IPS DF 6.9 (cell line): ENCODE measurements around the gene FKBP2.

Experiments
- DNase-seq: peaks from one replicate; pipeline ENCODE4 v3.0.0-alpha.2; 2013; ENCODE audit warnings: low read depth, low spot score
- H3K27ac ChIP-seq: one replicate; pipeline ENCODE4 v1.5.1; 2013; ENCODE audit warnings: low read length, control low read depth
- H3K27me3 ChIP-seq: 2 replicates; pipeline ENCODE4 v1.6.1; 2013; ENCODE audit warnings: mild to moderate bottlenecking, low read length; ENCODE audit not compliant: control insufficient read depth, insufficient read depth
- H3K36me3 ChIP-seq: 2 replicates; pipeline ENCODE4 v1.6.1; 2013; ENCODE audit warnings: low read length; ENCODE audit not compliant: control insufficient read depth, insufficient read depth
- H3K4me1 ChIP-seq: 2 replicates; pipeline ENCODE4 v1.6.1; 2013; ENCODE audit warnings: low read length; ENCODE audit not compliant: control insufficient read depth, insufficient read depth
- H3K4me3 ChIP-seq: 2 replicates; pipeline ENCODE4 v1.5.1; 2013; ENCODE audit warnings: mild to moderate bottlenecking, low read length
- H3K9me3 ChIP-seq: 2 replicates; pipeline ENCODE4 v1.6.1; 2013; ENCODE audit warnings: low read length, inconsistent platforms; ENCODE audit not compliant: control insufficient read depth, insufficient read depth
- WGBS: extraction: QIAGEN DNeasy Blood & Tissue Kit; methylation state at CpG from one replicate; pipeline ENCODE4 v1.1.7; 2013; ENCODE audit warnings: mixed read lengths, missing lambda C conversion rate; ENCODE audit not compliant: insufficient read length, insufficient coverage; 5-methylcytosine and 5-hydroxymethylcytosine counted together

FKBP2 gene

GRCh38 chr11:64249563-64250414 is 8.9 kb downstream of the FKBP2 start:
- Histone ChIP-seq H3K36me3 (peaks cover 9% of the 10 kb centered on the region), H3K9me3 (no peaks in the 10 kb centered on the region), H3K27me3 (no peaks in the 10 kb centered on the region), H3K4me1 (peaks cover 20% of the 10 kb centered on the region), H3K4me3 (no peak overlapping the region), H3K27ac (peak overlapping the region; percentile 36)
- DNase-seq = no peak
- no CpG with 5 or more reads among the region's 8 CpGs for WGBS

- H3K27ac ChIP-seq = no peak overlapping the region
- WGBS = no CpG with 5 or more reads among the region's 13 CpGs
- no peaks in the 10 kb centered on the region for H3K27me3 ChIP-seq
- DNase-seq = no peak
- H3K9me3 ChIP-seq = no peaks in the 10 kb centered on the region
- H3K4me3 ChIP-seq = peak overlapping the region; percentile 50; the same call in 1 of the 2 replicates
- H3K4me1 ChIP-seq = peaks cover 17% of the 10 kb centered on the region
- peaks cover 12% of the 10 kb centered on the region for H3K36me3 ChIP-seq
Observed at GRCh38 chr11:64250415-64251015, 9.6 kb downstream of the FKBP2 start.

DNA sequence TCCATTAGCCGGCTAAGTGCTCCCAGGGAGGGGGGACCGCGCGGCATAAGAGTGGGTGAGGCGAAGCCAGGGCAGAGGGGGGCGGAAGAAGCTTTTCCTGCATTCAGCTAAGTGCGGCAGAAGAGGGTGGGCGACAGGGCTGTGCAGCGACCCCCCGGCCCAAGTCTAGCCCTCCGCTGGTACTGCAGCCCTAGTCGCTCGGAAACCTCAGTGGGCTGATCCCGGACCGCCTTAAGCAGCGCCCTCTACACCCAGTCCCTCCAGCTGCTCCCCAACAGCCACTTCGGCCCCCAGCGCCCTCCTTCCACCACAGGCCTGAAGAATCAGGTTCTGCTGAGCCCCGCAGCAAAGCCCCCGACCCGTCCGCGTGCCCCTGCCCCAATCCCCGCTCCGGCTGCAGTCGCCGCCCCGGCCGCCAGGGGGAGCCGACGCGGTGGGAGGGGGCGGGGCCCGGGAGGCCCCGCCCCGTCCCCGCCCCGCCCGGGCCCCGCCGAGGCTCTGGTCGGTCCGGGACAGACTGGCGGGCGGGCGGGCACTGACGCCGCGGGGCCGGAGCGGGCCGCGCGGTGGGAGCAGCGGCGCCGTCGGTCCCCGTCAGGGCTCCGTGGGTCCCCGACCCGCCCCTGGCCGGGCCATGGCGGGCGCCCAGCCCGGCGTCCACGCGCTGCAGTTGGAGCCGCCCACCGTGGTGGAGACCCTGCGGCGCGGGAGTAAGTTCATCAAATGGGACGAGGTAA is 10.3 kb downstream of the FKBP2 start, which contains the start of gene PLCB3:
Gene PLCB3 (plus strand): TSS at position 515 of the 737 bp plus-strand sequence. CDS start 120 bp downstream, at position 635.
- no CpG with 5 or more reads among the region's 75 CpGs for WGBS
- H3K27ac ChIP-seq = no peak within 1 kb of the TSS
- peaks cover 17% of the 10 kb centered on the region for H3K4me1 ChIP-seq
- H3K36me3 ChIP-seq = peaks cover 19% of the 10 kb centered on the region
- H3K27me3 ChIP-seq = no peaks in the 10 kb centered on the region
- H3K4me3 ChIP-seq = peak within 1 kb of the TSS; percentile 84; the same call in 1 of the 2 replicates
- H3K9me3 ChIP-seq = no peaks in the 10 kb centered on the region
- no peak for DNase-seq

- peak overlapping the region; percentile 84; the same call in 1 of the 2 replicates for H3K4me3 ChIP-seq
- peaks cover 24% of the 10 kb centered on the region for H3K36me3 ChIP-seq
- H3K9me3 ChIP-seq = no peaks in the 10 kb centered on the region
- peaks cover 17% of the 10 kb centered on the region for H3K4me1 ChIP-seq
- H3K27me3 ChIP-seq = no peaks in the 10 kb centered on the region
- DNase-seq = no peak
- H3K27ac ChIP-seq = no peak overlapping the region
- no CpG with 5 or more reads among the region's 18 CpGs for WGBS
Observed at GRCh38 chr11:64251753-64252002, 10.8 kb downstream of the FKBP2 start.

DNA sequence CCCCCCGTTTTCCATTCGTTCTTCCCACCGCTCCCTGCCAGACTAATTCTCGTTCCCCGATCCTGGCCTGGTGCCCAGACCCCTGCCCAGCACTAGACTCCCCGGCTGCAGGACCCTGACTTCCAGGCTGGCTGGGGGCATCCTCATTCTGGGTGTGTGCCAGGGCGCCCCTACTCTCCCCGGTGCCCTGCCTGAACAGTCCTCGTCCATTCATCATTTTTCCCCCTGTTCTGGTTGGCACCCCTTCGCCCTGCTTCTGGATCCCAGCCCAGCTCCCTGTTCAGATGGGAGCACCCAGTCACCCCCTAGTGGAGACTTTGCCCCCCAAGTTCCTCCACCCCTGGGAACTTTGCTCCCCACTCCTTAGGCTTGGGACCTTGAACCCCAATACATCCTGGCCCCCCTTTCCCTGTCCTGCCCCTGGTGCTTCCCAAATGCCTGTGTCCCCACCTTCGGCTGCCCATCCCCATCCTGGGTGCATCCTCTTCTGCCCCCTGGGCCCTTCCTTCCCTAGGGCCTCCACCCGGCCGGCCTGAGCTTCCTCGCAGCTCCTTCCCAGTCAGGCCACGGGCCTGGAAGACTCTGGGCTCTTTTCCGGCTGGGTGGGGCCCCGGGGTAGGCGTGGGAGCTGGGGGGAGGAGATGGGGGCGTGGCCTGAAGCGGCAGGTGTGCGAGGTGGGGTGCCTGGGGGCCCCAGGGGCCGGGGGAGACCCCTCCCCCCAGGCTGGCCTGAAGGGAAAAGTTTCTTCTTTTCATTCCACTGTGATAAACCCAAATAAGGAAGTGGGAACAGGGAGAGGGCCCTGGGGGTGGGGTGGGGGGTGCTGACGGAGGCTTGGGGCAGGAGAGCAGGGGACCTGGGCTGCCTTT is 11.3 kb downstream of the FKBP2 start:
- H3K36me3 ChIP-seq = peaks cover 25% of the 10 kb centered on the region
- peak overlapping the region; percentile 84; the same call in 1 of the 2 replicates for H3K4me3 ChIP-seq
- H3K27me3 ChIP-seq = no peaks in the 10 kb centered on the region
- DNase-seq = no peak
- H3K9me3 ChIP-seq = no peaks in the 10 kb centered on the region
- no peak overlapping the region for H3K27ac ChIP-seq
- WGBS = no CpG with 5 or more reads among the region's 23 CpGs
- peaks cover 17% of the 10 kb centered on the region for H3K4me1 ChIP-seq

DNA sequence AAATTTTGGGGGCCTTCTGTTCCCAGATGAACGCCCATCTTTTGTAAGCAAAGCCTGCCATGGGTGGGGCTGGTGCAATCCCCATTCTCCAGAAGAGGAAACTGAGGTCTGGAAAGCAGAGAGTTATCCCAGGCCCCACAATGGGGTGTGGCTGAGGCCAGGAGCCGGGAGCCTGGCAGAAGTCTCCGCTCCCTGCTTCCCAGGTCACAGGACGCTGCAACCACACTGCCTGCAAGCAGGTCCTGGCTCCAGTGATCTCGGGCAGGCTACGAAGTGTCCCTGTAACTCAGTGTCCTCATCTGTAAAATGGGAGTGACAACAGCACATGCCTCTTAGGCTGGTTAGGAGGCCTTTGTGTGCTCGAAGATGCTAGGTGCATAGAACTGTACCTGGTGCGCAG is 12.1 kb downstream of the FKBP2 start:
- Histone ChIP-seq H3K36me3 (peaks cover 25% of the 10 kb centered on the region), H3K4me3 (no peak overlapping the region), H3K27ac (no peak overlapping the region), H3K4me1 (peaks cover 15% of the 10 kb centered on the region), H3K27me3 (no peaks in the 10 kb centered on the region), H3K9me3 (no peaks in the 10 kb centered on the region)
- no CpG with 5 or more reads among the region's 8 CpGs for WGBS
- DNase-seq = no peak

GRCh38 chr11:64253481-64253880 is 12.6 kb downstream of the FKBP2 start:
- H3K27me3 ChIP-seq = no peaks in the 10 kb centered on the region
- no peak overlapping the region for H3K27ac ChIP-seq
- peaks cover 28% of the 10 kb centered on the region for H3K36me3 ChIP-seq
- WGBS = no CpG with 5 or more reads among the region's 5 CpGs
- no peaks in the 10 kb centered on the region for H3K9me3 ChIP-seq
- H3K4me3 ChIP-seq = no peak overlapping the region
- DNase-seq = no peak
- peaks cover 14% of the 10 kb centered on the region for H3K4me1 ChIP-seq

GRCh38 chr11:64254326-64254725 is 13.4 kb downstream of the FKBP2 start:
- H3K27ac ChIP-seq = no peak overlapping the region
- WGBS = no CpG with 5 or more reads among the region's 7 CpGs

GRCh38 chr11:64255135-64256128 is 14.5 kb downstream of the FKBP2 start:
- H3K9me3 ChIP-seq = no peaks in the 10 kb centered on the region
- H3K27ac ChIP-seq = no peak overlapping the region
- H3K4me3 ChIP-seq = no peak overlapping the region
- no CpG with 5 or more reads among the region's 35 CpGs for WGBS
- no peaks in the 10 kb centered on the region for H3K27me3 ChIP-seq
- H3K36me3 ChIP-seq = peaks cover 46% of the 10 kb centered on the region
- 0 out of 2 replicates have a peak, but pooled peaks cover 4% of the 10 kb centered on the region for H3K4me1 ChIP-seq
- DNase-seq = no peak

More at GRCh38 chr11:64254326-64254725, 13.4 kb downstream of the FKBP2 start:
- no peak for DNase-seq
- Histone ChIP-seq H3K4me1 (peaks cover 8% of the 10 kb centered on the region; the same call in 1 of the 2 replicates), H3K27me3 (no peaks in the 10 kb centered on the region), H3K36me3 (peaks cover 36% of the 10 kb centered on the region), H3K4me3 (no peak overlapping the region; the same call in 1 of the 2 replicates), H3K9me3 (no peaks in the 10 kb centered on the region)
